NCI-H1105 (cell line): ENCODE measurements around the gene USP53.
A peak's percentile ranks its signal among the peaks of the same experiment; 100 is the strongest.
"Not testable (repeated sequence)": the region's sequence is repeated elsewhere in the genome, so short reads cannot be mapped to it uniquely, and the experiment has no call there.

Experiments used
- DNase-seq: peaks from one replicate; lab custom pipeline; 2025; lab: John Stamatoyannopoulos, UW

The USP53 gene

DNA sequence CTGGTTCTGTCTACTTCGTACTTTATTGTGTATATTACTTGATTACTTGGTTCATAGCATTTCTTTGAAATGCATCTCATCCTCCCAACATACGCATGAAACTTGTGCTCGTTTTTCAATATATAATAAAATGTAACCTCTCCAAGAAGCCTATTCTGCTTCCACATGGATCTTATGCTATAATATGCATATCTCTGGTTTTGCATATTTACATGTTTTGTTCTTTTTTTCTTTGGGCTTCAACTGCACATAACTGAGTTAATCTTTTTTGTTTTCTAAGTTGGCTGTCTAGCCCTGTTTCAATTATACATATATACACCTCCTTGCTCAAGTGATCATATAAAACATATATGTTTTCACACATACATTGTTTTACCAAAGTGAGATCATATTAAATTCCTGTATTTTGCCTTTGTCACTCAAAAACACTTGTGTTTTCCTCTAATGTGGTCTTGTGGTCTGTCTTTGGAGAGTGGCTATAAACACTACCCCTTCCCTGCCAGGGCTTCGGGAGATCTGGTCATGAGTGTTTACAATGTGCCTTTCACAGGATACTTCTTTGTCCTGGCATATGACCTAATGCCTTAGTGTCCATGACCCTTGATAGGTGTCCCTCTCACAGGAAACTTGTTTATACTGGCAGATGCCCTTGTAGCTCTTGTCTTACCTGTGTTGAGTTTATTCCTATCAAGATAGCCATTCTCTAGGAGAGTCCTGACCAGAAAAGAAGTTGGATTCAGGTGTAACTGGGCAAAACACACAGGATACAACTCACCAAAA lies 17.6 kb downstream of the USP53 start:
- no peak for DNase-seq

DNA sequence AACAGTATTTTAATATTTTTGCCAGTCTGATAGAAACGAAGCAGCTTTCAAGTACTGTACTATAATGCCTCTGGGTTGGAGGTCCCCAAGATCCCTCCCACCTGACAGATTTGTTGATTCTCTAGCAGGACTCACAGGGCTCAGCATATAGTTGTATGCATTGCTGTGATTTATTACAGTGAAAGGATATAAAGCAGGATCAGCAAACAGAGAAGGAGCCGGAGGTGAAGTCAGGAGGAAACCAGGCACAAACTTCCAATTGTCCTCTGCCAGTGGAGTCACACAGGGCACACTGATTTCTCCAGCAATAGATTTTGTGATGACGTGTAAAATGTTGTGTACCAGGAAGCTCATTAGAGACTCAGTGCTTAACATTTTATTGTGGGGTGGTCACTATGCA lies 19.0 kb downstream of the USP53 start:
- no peak for DNase-seq

DNA sequence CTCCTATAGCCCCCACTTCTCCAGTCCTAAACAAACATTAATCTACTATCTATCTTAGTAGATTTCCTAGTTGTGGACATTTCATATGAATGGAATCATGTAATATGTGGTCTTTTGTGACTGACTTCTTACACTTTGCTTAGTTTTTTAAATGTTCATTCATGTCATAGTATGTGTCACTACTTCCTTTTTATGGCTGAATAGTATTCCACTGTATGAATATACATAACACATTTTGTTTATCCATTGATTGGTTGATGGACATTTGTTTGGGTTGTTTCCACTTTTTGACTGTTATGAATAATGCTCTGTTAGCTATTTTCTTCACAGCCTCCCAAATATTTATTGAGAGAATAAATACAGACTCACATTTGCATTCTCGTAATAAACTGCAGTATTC lies 19.8 kb downstream of the USP53 start:
- DNase-seq, result no peak

DNA sequence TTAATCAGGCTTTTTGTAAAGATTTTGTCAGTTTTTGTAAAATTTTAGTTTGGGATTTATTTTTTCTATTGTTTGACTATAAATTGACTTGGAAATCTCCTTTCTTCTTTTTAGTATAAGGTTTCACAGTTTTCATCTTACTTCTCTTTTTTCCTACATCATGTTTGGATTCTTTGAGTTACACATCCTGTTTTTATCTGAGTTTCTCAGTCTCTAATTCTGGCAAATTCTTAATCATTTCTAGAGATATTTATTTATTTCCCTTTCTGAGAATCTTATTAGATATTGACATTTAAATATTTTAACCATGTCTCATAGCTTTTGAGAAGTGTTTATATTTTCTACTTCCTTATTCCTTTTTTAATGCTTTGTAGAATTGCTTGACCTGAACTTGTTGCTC lies 20.7 kb downstream of the USP53 start:
- no peak for DNase-seq

DNA sequence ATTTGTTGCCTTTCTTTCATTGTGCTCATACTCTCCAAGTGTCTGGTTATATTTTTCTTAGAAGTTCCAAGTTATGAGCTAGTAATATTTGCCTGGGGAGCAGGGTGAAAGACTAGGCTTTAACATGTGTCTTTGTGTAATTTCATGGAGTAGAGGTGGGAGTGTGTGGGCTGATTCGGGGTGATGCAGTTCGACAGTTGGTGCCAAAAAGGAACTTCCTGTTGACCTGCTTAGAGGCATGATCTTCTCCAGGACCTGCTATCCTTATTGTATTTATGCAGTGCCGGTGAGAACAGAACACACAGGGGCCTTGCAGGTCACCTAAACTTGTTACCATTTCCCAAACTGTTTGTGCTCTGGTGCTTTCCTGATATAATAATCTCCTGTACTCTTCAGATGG lies 21.2 kb downstream of the USP53 start:
- DNase-seq, result no peak

DNA sequence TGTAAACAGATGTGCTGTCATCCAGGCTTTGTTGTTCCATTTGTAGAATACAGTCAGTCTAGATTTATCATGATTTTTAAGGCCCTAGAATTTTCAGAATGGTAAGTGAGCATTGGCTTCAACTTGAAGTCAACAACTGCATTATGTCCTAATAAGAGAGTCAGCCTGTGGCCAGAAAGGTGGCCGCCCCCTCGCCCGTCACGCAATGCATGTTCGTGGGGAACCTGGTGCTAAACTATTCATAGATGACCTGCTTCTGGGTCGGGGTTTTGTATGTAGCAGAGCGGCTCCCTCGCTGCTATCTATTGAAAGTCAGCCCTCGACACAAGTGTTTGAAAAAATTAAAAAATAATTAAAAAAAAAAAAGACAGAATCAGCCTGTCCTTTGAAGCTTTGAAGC lies 24.7 kb downstream of the USP53 start:
- no peak for DNase-seq

DNA sequence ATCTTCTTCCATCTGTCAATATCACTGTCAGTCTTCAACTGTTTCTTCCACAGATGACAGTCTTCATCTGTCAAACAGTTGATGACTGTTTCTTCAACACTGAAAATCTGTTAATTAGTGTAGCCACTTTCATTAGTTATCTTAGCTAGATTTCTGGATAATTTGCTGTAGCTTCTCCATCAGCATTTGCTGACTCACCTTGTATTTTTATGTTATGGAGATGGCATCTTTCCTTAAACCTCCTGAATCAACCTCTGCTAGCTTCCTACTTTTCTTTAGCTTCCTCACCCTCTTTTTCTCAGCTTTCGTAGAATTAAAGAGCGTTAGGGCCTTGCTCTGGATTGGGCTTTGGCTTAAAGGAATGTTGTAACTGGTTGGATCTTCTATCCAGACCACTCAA lies 25.1 kb downstream of the USP53 start:
- DNase-seq, result no peak

DNA sequence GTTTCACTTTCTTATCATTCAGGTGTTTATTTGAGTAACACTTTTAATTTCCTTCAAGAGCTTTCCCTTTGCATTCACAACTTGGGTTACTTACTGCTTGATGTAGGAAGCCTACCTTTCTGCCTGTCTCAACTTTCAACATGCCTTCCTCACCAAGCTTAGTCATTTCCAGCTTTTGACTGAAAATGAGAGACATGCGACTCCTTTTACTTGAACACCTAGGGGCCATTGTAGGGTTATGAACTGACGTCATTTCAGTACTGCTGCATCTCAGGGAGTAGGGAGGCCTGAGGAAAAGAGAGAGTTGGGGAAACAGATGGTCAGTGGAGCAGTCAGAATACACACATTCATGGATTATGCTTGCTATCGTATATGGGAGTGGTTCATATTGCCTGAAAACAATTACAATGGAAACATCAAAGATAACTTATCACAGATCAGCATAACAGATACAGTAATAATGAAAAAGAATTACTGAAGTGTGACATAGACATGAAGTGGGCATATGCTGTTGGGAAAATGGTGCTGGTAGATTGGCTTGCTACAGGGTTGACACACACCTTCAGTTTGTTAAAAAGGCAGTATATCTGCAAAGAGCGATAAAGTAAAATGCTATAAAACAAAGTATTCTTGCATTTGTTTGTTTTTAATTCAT lies 25.7 kb downstream of the USP53 start:
- no peak for DNase-seq

DNA sequence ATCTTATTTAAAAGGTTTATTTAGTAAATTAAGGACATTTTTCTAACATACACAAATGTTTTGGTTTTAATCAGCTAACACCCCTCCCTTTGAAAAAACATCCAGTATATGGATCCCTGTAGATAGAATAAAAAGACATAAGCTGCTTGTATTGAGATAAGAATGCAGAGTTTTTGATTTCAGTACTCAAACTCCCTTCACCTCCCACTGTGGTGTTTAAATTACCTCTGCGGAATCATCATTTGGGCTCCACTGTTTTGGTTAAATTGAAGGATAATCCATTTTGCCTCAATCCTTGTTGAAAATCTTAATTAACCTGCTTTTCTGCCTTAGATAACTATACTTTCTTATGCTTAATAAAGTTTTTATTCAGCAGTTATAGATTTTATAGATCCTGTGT lies 27.6 kb downstream of the USP53 start:
- DNase-seq, result no peak

DNA sequence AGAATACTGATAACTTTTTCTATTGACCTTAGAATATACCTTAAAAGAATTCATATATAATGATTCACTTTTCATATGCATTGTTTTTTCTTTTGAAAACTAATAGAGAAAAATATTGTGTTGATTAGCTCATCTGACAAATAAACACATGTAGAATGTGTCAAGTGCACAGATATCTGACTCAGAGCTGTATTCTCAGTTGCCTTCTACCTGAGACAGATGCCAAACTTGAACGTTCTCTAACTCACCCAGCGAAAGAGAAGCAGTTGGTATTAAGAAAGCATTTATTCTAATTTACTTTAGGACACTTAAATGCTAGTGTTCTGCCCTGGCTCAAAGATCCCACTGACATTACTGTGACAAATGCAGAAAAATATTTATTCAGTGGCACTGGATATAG lies 28.1 kb downstream of the USP53 start:
- DNase-seq, result no peak

DNA sequence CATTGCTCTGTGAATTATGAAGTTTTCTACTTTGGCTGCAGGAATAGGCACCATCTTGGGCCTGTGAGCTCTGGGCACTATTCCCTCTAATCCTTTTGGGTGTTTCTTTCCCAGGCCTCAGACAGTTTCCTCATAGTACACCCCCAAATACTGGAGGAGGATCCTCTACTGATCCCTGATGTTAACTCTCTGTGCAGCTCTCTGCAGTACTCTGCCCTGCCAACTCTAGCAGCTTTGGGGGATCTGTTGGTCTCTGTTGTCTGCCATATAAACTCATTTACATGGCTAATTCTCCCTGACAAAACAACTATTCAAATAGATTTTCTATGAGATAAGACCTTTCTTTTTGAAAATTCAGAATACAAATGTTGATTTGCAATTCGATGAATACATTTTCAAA lies 29.9 kb downstream of the USP53 start:
- DNase-seq, result no peak

DNA sequence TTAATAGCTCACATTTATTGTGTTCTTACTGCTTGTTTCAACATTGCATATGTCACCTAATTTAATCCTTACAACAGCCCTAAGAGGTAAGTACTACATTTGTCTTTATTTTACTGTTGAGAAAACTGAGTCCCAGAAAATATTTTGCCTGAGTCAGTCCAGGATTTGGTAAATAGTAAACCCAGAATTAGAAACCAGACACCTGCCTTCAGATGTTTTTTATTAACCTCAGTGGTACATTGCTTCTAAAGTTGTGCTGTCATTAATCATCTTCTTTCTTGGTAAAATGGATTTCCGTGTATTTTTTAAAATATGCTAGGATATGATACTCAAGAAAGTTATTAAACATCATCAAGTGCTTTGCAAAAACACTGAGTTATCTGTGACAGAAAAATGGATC lies 31.4 kb downstream of the USP53 start:
- no peak for DNase-seq

DNA sequence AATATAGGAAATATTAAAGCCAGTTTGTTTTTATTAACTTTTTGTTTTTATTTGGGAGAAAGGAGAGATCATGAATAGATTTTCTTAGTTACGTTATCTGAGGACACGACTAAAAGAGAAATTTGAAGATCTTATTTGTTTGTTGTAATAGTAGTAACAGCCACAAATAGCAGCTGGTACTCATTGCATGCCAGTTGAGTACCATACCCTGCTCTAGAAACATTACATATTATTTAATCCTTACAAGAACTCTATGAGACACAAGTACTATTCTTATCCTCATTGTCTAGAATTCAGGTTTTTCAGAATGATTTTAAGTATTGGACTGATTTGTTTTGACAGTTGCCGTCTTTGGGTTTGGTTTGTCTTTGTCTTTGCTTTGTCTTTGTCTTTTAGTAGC lies 31.8 kb downstream of the USP53 start:
- peak; percentile 34 for DNase-seq

DNA sequence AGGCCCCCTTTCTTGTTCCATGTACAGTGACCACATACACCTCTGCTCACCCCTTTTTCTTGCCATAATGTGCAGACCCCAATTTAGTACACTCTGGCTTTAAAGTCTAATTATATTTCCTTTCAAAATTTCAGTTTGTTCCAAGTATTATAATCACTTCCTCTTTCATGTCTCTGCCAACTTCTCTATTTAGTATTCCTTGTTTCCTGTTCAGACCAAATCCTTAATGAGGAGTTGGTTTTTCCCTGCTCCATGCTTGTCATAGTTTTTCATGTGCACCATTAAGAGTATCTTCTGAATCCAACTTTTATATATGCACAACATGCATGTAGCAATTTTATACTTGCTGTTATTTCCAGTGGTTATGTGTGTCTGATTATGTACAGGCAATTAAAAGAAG lies 32.3 kb downstream of the USP53 start:
- peak; percentile 30 for DNase-seq

DNA sequence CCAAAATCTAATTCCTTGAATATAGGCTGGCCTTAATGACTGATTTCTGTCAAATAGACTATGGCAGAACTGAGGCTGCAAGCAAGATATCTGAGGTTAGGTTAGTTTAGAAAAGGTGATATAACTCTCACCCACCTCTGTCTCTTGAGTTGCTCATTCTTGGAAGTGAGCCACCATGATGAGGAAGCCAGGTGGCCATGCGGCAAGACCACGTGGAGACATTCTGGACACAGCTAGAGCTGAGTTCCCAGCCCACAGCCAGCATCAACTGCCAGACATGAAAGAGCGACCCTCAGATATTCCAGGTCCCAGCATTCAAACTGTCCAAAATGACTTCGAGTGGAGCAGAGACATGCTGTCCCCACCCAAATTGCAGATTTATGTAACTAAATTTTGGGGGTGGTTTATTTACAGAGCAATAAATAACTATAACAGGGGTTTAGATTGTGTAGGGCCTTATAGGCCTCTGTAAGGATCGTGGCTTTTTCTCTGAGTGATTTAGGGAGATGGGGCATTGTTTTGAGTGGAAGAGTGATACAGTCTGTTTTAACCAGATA lies 33.7 kb downstream of the USP53 start:
- no peak for DNase-seq

DNA sequence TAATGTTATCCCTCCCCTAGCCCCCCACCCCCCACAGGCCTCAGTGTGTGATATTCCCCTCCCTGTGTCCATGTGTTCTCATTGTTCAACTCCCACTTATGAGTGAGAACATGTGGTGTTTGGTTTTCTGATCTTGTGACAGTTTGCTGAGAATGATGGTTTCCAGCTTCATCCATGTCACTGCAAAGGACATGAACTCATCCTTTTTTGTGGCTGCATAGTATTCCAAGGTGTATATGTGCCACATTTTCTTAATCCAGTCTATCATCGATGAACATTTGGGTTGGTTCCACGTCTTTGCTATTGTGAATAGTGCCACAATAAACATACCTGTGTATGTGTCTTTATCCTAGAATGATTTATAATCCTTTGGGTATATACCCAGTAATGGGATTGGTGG lies 38.5 kb downstream of the USP53 start:
- DNase-seq, result not testable (repeated sequence)

DNA sequence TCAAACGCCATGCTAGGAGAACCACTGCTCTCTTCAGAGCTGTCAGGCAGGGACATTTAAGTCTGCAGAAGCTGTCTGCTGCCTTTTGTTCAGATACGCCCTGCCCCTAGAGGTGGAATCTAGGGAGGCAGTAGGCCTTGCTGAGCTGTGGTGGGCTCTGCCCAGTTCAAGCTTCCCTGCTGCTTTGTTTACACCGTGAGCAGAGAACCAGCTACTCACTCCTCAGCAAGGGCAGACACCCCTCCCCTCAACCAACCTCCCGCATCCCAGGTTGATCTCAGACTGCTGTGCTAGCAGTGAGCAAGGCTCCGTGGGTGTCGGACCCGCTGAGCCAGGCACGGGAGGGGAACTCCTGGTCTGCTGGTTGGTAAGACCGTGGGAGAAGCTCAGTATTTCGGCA lies 42.7 kb downstream of the USP53 start:
- not testable (repeated sequence) for DNase-seq

DNA sequence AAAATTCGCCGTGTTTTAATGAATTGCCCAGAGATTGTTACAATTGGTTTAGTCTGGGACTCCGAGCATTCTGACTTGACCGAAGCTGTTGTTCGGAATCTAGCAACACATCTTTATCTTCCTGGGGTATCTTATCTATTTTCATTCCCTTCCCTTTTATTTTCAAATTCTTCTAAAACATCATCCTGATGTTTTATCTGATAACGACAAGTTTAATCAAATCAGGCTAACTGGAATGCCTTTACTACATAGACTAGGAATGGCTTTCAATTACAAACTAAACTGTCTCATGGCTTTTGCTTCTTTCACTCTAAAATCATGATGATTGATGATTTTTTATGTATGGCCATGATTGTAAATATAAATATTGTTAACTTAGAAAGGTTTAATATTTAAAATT lies 48.0 kb downstream of the USP53 start:
- no peak for DNase-seq

DNA sequence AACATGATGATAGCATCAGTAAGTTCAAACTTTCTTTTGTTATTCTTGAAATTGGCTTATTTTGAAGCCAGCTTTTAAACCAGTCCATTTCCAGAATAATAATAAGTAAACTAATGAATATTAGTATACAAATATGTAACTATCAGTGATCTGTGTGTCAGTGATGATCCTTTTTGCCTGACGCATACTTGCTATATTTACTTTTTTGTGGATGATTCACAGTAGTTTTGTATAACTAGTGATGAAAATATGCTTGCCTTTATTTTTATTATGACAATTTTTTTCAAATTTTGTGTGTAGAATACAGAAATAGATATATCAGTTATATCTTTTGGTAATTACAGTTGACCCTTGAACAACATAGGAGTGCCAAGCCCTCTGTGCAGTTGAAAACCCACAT lies 49.5 kb downstream of the USP53 start:
- no peak for DNase-seq

DNA sequence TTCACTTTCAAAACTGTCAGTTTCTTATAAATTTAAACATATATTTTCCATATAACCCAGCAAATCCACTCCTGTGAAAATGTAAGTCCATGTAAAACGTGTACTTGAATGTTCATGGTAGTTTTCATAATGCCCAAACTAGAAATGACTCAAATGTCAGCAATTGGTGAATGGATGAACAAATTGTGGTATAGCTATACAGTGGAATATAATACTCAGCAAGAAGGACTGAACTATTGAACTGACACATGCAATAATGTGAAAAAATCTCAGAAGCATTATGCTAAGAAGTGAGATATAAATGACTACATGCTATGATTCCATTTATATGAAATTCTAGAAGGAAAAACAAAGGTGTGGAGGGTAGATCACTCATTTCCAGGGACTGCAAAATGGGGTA lies 52.2 kb downstream of the USP53 start:
- no peak for DNase-seq

DNA sequence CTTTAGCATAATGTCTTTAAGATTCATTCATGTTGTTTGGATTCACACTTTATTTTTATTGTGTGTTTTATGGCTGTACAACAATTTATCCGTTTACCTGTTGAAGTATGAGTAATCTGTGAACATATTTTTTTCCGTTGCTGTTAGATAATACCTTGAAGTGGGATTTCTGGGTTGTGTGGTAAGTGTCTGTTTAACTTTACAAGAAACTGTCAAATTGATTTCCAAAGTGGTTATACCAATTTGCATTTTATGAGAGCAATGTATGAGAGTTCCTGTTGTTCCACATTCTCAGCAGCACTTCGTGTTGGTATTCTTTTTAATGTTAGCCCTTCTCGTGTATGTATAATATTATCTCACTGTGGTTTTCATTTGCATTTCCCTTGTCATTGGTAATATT lies 53.6 kb downstream of the USP53 start:
- no peak for DNase-seq

DNA sequence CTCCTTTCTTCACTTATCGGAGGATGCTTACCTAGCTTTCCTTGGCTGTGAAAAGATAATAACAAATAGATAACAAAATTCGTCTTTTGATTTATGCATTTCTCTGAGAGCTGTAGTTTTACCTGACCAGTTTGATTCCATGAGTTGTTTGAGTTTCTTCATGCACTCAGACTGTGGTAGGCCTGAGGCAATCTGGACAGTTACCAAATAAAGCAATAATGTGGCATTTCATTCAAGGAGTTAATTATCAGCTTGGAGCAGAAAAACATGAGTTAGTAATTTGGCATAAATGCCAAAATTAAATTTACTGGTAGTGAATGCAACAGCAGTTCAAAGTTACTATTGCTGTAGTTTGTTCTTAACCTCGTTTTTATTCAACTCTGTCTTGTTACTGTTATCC lies 56.0 kb downstream of the USP53 start:
- no peak for DNase-seq

DNA sequence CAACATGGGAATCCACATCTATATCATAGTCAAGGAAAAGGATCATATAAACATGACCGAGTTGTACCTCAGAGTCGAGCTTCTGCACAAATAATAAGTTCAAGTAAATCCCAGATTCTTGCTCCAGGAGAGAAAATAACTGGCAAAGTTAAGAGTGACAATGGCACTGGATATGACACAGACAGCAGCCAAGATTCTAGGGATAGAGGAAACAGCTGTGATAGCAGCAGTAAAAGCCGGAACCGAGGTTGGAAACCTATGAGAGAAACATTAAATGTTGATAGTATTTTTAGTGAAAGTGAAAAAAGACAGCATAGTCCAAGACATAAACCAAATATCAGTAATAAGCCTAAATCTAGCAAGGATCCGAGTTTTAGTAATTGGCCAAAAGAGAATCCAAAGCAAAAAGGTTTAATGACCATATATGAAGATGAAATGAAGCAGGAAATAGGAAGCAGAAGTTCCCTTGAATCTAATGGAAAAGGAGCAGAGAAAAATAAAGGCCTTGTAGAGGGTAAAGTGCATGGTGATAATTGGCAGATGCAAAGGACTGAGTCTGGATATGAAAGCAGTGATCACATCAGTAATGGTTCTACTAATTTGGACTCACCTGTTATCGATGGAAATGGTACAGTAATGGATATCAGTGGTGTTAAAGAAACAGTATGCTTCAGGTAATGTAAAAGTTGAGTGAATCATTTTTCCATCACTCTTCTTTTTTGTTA lies 59.0 kb downstream of the USP53 start:
- no peak for DNase-seq
